HG02884 (cell line): Measurements from ENCODE around the gene STAC.
"Not testable (repeated sequence)": the region's sequence is repeated elsewhere in the genome, so short reads cannot be mapped to it uniquely, and the experiment has no call there.

Experiments
- ATAC-seq: cut with Tn5 transposase; IDR thresholded peaks from one replicate; pipeline ENCODE4 v1.9.1; 2021; ENCODE audit warnings: mild to moderate bottlenecking, moderate library complexity; ENCODE audit not compliant: unreplicated experiment

STAC gene

GRCh38 chr3:36411587-36411986, 31.3 kb downstream of the STAC start:
- no peak for ATAC-seq

DNA sequence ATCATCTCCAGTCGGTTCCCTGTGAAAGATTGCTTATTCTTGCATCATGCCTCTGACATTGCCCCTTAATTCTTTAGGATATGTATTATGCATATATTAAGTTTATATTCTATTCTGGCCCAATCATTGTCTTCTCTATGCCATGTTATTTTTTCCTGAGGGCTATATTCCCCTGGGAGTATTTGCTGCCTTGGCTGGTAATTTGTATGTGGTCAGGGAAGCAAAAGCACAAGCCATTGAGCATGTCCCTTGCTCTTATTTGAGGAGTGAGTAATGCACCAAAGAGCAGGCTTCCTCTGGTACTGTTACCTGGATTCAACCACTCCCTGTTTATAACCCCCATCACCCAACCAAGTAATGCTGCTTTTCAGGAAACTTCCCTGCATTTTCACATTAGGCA, 36.3 kb downstream of the STAC start:
- no peak for ATAC-seq

- no peak for ATAC-seq
Measured at GRCh38 chr3:36417237-36417636, 36.9 kb downstream of the STAC start.

DNA sequence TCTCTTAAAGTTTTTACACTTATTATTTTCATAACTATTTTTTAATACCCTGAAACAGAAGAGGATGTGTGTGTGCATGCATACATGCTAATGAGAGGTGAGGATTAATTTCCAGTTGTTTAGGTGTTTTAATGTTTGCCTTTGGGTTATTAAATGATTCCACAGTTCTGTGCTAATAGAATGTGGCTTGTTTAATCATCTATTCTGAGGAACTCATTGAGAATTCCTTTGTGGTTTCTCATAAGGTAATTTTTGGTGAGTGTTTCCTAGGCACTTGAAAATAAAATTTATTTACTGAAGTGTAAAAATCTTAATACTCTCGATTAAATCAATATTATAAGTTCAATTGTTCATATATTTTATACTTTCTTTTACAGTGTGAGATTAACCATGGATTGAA, 38.0 kb downstream of the STAC start:
- no peak for ATAC-seq

DNA sequence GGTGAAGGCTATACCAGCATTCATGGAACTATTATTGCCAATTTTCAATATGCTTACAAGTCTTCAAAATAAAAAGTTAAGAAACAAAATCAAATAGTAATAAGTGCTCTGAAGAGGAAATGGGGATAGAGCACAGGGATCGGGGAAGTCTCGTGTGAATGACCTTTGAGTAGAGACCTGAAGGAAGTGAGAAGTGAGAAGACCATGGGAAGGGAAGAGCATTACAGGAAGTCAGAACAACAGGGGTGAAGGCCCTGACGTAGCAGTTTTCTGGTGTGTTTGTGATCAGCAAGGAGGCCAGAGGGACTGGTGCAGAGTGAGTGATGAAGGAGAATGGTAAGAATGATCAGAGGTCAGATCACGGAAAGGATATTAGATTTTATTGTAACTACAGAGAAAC, 48.1 kb downstream of the STAC start:
- no peak for ATAC-seq

DNA sequence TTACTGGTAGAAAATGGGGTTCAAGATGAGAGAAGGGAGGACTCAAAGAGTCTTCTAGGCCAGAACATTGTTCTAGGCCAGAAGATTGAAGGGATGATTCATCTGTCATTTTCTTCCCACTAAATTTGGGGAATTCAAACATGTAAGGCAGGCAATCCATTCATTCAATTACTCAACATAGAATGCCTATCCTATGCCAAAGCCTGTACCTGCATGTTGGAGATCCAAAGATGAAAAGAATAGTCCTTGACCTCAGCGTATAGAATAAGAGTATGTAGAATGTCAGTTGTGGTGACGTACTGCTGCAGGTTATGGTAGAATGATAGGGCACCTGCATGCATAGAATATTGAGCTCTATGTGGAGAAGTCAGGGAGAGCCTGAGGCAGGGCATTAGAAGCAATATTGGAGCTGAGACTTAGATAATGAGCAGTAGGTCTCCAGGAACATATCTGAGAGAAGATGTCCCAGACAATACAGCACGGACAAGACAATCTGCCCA, 49.7 kb downstream of the STAC start:
- ATAC-seq, result no peak

DNA sequence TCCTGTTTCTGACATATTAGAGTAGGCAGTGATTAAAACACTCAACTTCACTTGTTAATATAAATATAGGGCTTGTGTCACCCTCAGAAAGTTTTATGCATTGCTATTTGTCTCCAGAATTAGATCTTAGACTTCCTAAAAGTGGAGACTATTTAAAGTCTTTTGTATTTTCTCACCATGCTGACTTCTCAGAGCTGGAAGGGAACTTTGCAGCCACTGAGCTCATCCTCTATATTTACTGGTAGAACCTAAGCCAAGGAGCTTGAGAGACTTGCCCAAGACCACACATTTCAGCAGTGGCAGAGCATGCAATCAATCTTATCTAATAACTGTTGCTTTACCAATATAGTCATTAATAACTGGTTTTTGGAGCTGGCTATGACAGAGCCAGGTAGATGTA, 53.2 kb downstream of the STAC start:
- no peak for ATAC-seq

DNA sequence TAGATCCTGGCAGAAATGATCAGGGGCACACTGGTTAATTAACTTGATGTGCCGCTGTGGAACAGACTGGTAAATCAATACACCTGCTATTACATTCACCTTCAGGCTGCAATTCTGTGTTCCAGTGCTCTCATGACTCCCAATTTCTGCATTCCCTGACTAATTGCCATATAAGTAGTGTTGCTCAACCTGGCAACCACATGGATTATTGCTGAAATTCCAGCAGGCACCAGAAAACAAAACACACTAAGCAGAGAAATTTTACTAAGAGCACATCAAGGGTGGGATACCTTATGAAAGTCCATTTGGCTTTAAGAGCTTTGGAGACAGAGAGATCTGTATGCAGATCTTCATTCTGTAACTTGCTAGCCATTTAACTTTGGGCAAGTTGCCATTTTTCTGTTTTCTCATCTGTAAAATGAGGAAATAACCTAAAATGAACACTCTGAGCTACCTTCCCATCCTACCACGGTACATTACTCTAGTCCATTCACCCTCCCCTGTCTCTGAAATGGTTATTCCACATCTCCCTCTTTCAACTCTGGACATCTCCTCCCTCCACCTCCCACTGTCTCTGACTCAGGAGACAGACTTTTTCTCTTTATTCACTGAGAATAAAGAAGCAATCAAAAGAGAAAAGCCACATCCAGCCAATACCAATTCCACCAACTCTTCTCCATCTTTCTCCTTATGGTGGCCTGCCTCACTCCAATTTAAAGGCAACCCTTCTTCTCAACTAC, 54.6 kb downstream of the STAC start:
- ATAC-seq, result no peak

DNA sequence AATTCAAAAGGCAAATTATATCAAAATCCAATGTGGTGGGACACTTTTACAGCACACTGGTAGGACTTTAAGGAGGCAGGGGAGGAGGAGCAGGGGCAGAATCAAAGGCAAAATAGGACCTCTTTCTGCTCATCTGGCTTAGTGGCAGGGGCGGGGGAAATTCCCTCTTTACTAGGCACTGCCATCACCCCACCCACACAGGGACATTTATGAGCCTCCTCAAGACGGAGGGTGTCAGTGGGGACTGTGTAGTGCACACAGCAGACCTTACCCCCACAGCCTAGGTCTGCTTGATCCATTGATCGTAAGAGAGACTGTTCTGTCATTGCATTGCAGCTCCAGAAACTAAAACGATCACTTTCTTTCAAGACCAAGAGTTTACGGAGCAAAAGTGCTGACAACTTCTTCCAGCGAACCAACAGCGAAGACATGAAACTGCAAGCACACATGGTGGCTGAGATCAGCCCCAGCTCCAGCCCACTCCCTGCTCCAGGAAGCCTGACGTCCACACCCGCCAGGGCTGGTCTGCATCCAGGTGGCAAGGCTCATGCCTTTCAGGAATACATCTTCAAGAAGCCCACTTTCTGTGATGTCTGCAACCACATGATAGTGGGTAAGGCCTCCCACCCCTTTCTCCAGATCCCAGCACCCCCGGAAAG, 62.9 kb downstream of the STAC start:
- no peak for ATAC-seq

DNA sequence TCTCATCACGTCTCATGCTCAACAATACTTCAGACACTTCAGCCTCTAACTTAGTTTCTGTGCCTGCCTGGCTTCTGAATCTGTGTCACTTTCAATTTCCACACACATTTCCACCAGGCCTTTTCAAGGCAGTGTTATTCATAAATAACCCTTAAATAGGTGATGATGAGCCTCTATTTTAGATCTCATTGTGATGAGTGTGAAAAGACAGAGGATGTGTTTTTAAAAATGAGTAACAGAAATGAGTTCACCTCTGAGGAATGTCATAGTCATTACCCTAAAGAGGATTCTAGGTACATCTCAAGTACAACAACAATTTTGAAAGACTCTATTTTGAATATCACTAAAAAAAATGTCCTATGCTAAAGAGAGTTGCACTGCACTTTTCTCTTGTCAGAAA, 64.6 kb downstream of the STAC start:
- ATAC-seq, result no peak

- no peak for ATAC-seq
Measured at GRCh38 chr3:36446276-36446675, 66.0 kb downstream of the STAC start.

DNA sequence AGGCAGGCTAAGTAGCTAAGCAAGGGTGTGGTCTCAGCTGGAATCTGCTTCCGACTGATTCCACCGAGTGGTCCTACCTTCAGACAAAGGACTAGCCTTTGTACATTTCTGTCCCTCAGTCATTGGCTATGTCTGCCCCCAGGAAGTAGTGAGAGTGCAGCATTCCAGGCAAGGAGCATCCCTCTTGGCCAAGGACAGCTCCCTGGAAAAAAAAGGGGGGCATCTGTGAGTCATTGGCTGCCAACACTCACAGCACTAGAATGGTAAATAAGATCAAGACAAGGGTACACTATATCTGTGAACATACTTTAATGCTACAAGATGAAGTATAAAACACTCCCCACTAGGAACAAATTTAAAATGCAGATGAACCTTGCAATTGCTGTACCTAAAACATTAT, 66.8 kb downstream of the STAC start:
- no peak for ATAC-seq

DNA sequence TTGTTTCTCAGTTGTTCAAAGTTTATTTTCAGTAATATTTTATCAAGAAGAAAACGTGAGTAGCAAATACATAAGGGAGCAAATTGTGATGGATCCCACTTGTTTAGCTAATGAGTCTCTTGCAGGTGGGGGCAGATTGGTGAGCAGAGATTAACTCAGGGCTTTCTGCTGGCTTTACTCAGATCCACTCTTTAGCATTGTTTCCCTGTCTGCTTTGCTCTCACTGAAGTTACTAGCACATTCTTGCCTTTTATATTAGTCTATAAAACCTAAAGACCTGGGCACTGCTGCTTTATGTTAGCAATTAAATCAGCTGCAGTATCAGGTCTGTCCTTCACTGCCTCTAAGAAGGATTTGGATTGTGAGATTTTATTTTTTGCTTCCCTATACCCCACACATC, 71.5 kb downstream of the STAC start:
- ATAC-seq, result no peak

GRCh38 chr3:36453213-36453612, 72.9 kb downstream of the STAC start:
- ATAC-seq, result not testable (repeated sequence)

- not testable (repeated sequence) for ATAC-seq
Measured at GRCh38 chr3:36453896-36454295, 73.6 kb downstream of the STAC start.

DNA sequence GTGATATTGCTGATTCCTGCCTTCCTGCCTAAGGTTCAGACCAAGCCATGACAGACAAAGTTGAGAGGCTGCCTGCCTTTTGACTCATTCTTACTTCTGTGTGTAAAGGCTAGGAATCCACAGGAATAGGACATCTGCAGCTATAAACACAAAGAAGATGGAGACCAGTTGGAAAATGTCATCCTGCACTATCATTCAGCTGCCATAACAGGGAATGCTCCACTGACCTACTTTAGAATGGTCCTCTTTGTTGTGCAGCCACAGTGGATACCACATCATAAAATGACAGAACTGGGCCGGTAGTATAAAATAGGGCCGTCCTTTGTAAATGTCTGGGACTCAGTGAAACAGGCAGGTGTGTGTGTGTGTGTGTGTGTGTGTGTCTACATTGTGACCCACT, 75.1 kb downstream of the STAC start:
- ATAC-seq, result no peak

DNA sequence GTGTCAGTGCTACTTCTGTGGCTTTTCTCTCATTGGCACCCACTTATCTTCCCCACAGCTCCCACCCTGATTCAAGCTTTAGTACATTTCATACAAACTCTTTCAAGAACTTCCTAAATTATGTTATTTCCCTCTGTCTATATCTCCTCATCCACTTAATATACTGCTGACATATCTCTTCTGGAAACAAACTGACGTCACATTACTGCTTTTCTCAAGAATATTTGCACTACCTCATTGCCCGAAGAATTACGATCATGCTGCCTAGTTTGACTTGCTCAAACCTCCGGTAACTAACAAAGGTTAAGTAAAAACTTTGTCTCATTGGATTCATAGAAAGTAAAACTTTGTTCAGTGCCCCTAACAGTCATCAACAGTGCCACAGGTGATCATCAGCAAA, 76.5 kb downstream of the STAC start:
- ATAC-seq, result no peak

- no peak for ATAC-seq
Measured at GRCh38 chr3:36457667-36458066, 77.4 kb downstream of the STAC start.

GRCh38 chr3:36459177-36459576, 78.9 kb downstream of the STAC start:
- ATAC-seq, result no peak

- ATAC-seq, result no peak
Measured at GRCh38 chr3:36461597-36461996, 81.3 kb downstream of the STAC start.

- ATAC-seq, result not testable (repeated sequence)
Measured at GRCh38 chr3:36472045-36472444, 91.7 kb downstream of the STAC start.

GRCh38 chr3:36475558-36475957, 95.3 kb downstream of the STAC start:
- no peak for ATAC-seq
